DMS153 treated with DMSO at 0.1 percent for 48 hours (cell line): ENCODE results near the gene SLC19A3.
"Not testable (repeated sequence)": the region's sequence is repeated elsewhere in the genome, so short reads cannot be mapped to it uniquely, and the experiment has no call there.

ENCODE experiments used
- DNase-seq: peaks from one replicate; lab custom pipeline; 2025; ENCODE audit not compliant: unreplicated experiment; lab: John Stamatoyannopoulos, UW

SLC19A3 gene

DNA sequence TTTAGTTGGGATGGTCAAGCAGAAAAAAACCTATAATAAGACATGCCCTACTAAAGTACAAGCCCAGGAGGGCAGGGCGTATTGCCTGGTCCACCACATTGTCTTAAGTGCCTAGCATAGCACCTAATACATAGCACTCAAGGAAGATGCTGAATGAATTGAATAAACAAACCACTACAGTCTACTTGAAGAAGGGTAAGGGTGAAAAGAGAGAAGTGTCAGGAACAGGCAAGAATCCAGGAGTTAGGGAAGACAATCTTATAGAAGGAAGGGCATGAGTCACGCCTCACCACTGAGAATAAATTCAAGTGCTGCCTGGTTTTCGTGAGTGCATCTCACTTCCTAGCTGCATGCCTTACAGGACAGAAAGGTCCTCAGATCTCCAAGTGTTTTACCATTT, 13.9 kb downstream of the SLC19A3 start:
- no peak for DNase-seq

- no peak for DNase-seq
Measured at GRCh38 chr2:227703280-227703732, 14.5 kb downstream of the SLC19A3 start.

DNA sequence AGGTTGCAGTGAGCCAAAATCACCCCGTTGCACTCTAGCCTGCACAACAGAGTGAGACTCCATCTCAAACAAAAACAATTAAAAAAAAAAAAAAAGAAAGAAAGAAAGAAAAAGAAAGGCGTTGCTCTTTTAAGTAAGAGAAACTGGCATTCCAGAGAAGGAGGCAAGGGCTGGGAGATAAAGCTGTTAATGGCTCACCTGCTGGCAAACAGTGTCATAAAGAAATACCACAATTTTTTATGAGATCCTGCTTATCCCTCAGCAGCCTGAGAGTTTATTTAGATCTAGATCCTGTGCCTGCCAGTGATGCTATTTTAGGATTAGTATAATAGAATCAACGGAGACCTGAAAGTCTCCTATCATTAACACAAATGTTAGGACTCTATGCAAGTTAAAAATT, 16.3 kb downstream of the SLC19A3 start:
- no peak for DNase-seq

DNA sequence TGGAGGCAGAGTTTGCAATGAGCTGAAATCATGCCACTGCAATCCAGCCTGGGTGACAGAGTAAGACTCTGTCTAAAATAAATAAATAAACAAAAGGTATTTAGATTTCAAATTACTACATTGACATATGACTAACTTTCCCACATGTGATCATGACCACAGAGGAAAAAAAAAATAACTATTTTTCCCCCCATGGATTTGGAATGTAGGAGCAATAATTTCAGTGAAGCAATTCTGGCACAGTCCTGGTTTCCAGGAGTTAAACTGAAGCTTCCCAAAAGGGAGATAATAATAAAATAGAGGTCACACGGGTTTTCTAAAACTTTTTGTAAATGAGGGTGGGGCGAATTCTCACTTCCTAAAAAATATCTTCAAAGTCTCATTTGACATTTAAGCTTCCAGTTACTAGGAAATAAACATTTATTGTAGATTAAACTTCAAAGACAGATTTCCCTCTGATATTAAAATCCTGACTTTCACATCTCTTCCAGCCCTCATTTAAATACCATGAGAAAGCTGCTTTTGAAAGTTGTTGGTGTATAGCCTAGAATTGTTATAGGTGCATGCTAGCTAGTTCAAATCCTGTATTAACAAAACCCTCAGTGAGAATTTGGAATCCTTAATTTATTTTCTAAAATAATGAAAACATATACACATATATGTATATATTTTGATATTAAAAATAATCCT, 20.7 kb downstream of the SLC19A3 start:
- DNase-seq, result no peak

GRCh38 chr2:227687189-227687588, 30.6 kb downstream of the SLC19A3 start:
- no peak for DNase-seq

GRCh38 chr2:227684258-227684657, 33.6 kb downstream of the SLC19A3 start:
- no peak for DNase-seq

GRCh38 chr2:227677928-227678327, 39.9 kb downstream of the SLC19A3 start:
- DNase-seq, result no peak

DNA sequence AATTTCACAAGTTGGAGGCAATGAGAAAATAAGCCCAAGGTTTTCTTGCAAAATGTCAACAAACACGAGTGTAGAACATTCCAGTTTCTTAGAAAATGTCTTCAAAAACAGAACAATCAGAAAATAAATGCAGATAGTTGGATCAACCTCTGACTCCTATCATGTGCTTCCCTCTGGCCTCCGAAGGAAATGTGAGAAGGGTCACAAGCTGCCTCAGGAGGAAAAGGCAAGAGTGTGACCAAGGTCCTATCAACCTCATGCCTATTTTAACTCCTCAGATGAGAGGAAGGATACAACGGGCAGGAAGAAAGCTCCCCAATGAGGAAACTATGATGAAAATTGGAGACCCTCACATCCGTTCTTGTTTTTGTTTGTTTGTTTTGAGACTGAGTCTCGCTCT, 43.3 kb downstream of the SLC19A3 start:
- DNase-seq, result no peak

DNA sequence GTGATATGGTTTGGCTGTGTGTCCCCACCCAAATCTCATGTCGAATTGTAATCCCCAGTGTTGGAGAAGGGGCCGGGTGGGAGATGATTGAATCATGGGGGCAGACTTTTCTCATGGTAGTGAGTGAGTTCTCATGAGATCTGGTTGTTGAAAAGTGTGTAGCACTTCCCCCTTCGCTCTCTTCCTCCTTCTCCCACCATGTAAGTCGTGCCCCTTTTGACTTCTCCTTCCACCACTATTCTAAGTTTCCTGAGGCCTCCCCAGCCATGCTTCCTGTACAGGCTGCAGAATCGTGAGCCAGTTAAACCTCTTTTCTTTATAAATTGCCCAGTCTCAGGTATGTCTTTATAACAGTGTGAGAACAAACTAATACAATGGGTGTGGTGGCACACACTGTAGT, 44.2 kb downstream of the SLC19A3 start:
- DNase-seq, result not testable (repeated sequence)

GRCh38 chr2:227671170-227671905, 46.5 kb downstream of the SLC19A3 start:
- no peak for DNase-seq

- DNase-seq, result not testable (repeated sequence)
Measured at GRCh38 chr2:227666631-227667170, 51.1 kb downstream of the SLC19A3 start, which contains the start of gene SCYGR5. TSS of gene SCYGR5 (plus strand) at chr2:227666804. CDS start at chr2:227666804, 0 bp downstream.

- no peak for DNase-seq
Measured at GRCh38 chr2:227665189-227665940, 52.5 kb downstream of the SLC19A3 start.

DNA sequence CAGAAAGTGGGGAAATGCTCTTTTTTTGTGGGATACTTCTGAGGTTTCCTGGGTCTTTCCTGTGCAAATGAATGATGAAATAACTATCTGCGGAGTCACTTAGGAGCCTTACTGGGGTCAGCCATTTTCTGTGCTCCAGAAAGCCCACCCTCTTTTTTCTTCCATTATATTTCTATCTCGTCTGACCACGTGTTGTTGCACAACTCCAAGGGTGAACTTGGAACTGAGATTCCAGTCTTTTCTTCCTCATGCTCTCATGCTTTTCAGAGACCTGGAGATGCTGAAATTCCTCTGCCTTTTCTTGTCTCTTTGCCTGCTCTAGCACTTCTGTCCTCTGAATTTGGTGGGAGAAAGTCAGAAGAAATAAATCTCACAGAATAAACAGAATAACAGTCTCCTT, 56.0 kb downstream of the SLC19A3 start:
- no peak for DNase-seq

- no peak for DNase-seq
Measured at GRCh38 chr2:227661025-227661649, 56.7 kb downstream of the SLC19A3 start.

DNA sequence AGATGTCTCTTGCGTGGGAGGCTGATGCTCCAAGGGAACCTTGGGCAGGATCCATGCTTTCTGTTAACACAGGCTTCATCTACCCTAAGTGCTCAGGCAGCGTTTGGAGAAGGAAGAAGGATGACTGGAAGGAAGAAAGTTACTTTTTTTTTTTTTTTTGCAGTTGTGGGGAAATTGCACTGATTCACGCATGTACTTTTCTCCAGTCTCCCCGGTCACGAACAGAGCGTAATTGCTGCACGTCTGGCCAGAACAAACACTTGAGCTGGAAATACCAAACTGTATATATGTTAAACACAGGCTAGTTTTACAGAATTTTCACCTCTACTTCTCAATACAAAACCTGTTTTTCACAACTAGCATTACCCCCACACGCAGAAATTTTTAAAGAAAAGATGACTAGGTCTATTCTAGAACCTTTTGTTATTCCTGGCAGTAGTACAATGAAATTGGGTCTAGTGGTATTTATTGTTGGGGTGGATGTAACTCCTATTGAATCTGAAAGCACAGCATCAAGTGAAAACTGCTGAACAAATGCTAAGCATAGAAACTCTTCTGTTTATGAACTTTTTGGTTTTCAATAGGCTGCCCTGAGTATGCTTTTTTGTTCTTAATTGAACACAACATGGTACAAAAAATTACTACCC, 60.5 kb downstream of the SLC19A3 start:
- no peak for DNase-seq

- no peak for DNase-seq
Measured at GRCh38 chr2:227655454-227655853, 62.4 kb downstream of the SLC19A3 start.

- DNase-seq, result no peak
Measured at GRCh38 chr2:227654426-227654825, 63.4 kb downstream of the SLC19A3 start.

GRCh38 chr2:227653419-227653818, 64.4 kb downstream of the SLC19A3 start:
- no peak for DNase-seq

GRCh38 chr2:227643990-227644551, 73.8 kb downstream of the SLC19A3 start:
- DNase-seq, result no peak

- no peak for DNase-seq
Measured at GRCh38 chr2:227642656-227643055, 75.2 kb downstream of the SLC19A3 start.
